A549 (cell line): Measurements from ENCODE around the gene RGSL1. TPM values are rescaled to one million over a fixed set of nuclear protein-coding genes. Genes with fewer than 3 reads are reported as not detected.

Experiments used
- ATAC-seq, 2 experiments: fragments of 200-7000 bp in 1 of 2; fragments of >200 bp in 1 of 2; cut with Nextera tagmentation in 1 of 2; cut with Tn5 transposase in 1 of 2; 3 replicates each; pipeline versions ENCODE4 v1.8.0 to v1.9.1; 2018 to 2020; ENCODE audit warnings: mild to moderate bottlenecking in 1 of 2, moderate library complexity in 1 of 2
- CTCF ChIA-PET: fragments of 300-600 bp; sonication (Branson Sonifier 250); formaldehyde crosslinking; extraction: SDS; loops from one replicate; lab custom pipeline; 2021; ENCODE audit warnings: antibody characterized with exemption, inconsistent platforms; lab: Yijun Ruan, JAX
- POLR2A ChIA-PET: fragments of 350-600 bp; formaldehyde crosslinking; extraction: SDS; loops from one replicate; lab custom pipeline; 2021; ENCODE audit warnings: antibody characterized with exemption, inconsistent platforms; lab: Yijun Ruan, JAX
- DNase-seq, 2 experiments: peaks; one replicate each; pipeline versions ENCODE4 v3.0.0 to v3.0.0-alpha.2; 2011 to 2016; ENCODE audit warnings: low read depth in 1 of 2, low spot score in 1 of 2
- FAIRE-seq: peaks from 2 replicates; lab custom pipeline; 2011; peaks lifted over from hg19 to GRCh38; lab: Jason Lieb, UNC
- H3K27ac ChIP-seq, 2 experiments: fragments of >200 bp; sonication (Bioruptor Twin); formaldehyde crosslinking; 3 replicates each; pipeline ENCODE4 v1.5.1; 2016 to 2017
- H3K4me1 ChIP-seq: fragments of >200 bp; sonication (Bioruptor Twin); formaldehyde crosslinking; 3 replicates; pipeline ENCODE4 v1.6.1; 2016
- H3K4me2 ChIP-seq: fragments of >200 bp; sonication (Bioruptor Twin); formaldehyde crosslinking; 3 replicates; pipeline ENCODE4 v1.6.1; 2016
- H3K4me3 ChIP-seq: fragments of >200 bp; sonication (Bioruptor Twin); formaldehyde crosslinking; 3 replicates; pipeline ENCODE4 v1.5.1; 2016
- H3K9me3 ChIP-seq: fragments of >200 bp; sonication (Bioruptor Twin); formaldehyde crosslinking; 3 replicates; pipeline ENCODE4 v1.6.1; 2016
- CBX2 ChIP-seq: fragments of 200-600 bp; sonication (generic); IDR thresholded peaks from 2 replicates; pipeline ENCODE4 v1.6.1; 2016; ENCODE audit warnings: low read depth, mild to moderate bottlenecking, borderline replicate concordance
- CEBPB ChIP-seq, 2 experiments: fragments of >200 bp in 1 of 2; sonication (Bioruptor Twin) in 1 of 2; formaldehyde crosslinking in 1 of 2; IDR thresholded peaks; 2 replicates each; pipeline ENCODE4 v1.6.1; 2012 to 2016
- CHD4 ChIP-seq: fragments of 200-600 bp; sonication (generic); IDR thresholded peaks from 2 replicates; pipeline ENCODE4 v1.6.1; 2016; ENCODE audit warnings: antibody characterized with exemption, mild to moderate bottlenecking, borderline replicate concordance
- EHF ChIP-seq: fragments of 250-450 bp; sonication (Bioruptor Pico); IDR thresholded peaks from 2 replicates; pipeline ENCODE4 v1.5.0; 2020; ENCODE audit warnings: mild to moderate bottlenecking
- EP300 ChIP-seq, 2 experiments: fragments of >200 bp; sonication (Bioruptor Twin); formaldehyde crosslinking; IDR thresholded peaks; 2 replicates in 1 of 2; 3 replicates in 1 of 2; pipeline ENCODE4 v1.6.1; 2016 to 2017
- ESRRA ChIP-seq: fragments of 150-350 bp; IDR thresholded peaks from 2 replicates; pipeline ENCODE4 v1.6.1; 2014; ENCODE audit warnings: mild to moderate bottlenecking, low read length, borderline replicate concordance
- FOSB ChIP-seq: fragments of 250-450 bp; sonication (Bioruptor Pico); IDR thresholded peaks from 2 replicates; pipeline ENCODE4 v1.5.0; 2020; ENCODE audit warnings: mild to moderate bottlenecking, moderate library complexity
- FOXS1 ChIP-seq: fragments of 250-450 bp; sonication (Bioruptor Pico); IDR thresholded peaks from 2 replicates; pipeline ENCODE4 v1.5.0; 2020; ENCODE audit warnings: mild to moderate bottlenecking, moderate library complexity
- HOXB5 ChIP-seq: fragments of 250-450 bp; sonication (Bioruptor Pico); IDR thresholded peaks from 2 replicates; pipeline ENCODE4 v1.5.0; 2020; ENCODE audit warnings: mild to moderate bottlenecking, moderate library complexity
- JUN ChIP-seq, 2 experiments: fragments of >200 bp; sonication (Bioruptor Twin); formaldehyde crosslinking; IDR thresholded peaks; 2 replicates in 1 of 2; 3 replicates in 1 of 2; pipeline ENCODE4 v1.6.1; 2016 to 2017
- JUNB ChIP-seq: fragments of >200 bp; sonication (Bioruptor Twin); formaldehyde crosslinking; IDR thresholded peaks from 2 replicates; pipeline ENCODE4 v1.6.1; 2016
- KDM1A ChIP-seq: fragments of 200-600 bp; sonication (generic); IDR thresholded peaks from 2 replicates; pipeline ENCODE4 v1.6.1; 2016; ENCODE audit warnings: low read depth, mild to moderate bottlenecking
- MAX ChIP-seq: IDR thresholded peaks from 2 replicates; pipeline ENCODE4 v1.6.1; 2012
- MYC ChIP-seq: IDR thresholded peaks from 2 replicates; pipeline ENCODE4 v1.6.1; 2012; ENCODE audit warnings: mild to moderate bottlenecking, inconsistent platforms, low read length, improper control_type of control experiment, borderline replicate concordance
- NFE2L2 ChIP-seq: fragments of 150-350 bp; conservative IDR thresholded peaks from 2 replicates; pipeline ENCODE4 v1.6.1; 2014; ENCODE audit warnings: low read length
- NPAS2 ChIP-seq: fragments of 250-450 bp; sonication (Bioruptor Pico); IDR thresholded peaks from 2 replicates; pipeline ENCODE4 v1.8.0; 2022; ENCODE audit warnings: mild to moderate bottlenecking, moderate library complexity, borderline replicate concordance
- POLR2A ChIP-seq: IDR thresholded peaks from 2 replicates; pipeline ENCODE4 v1.6.1; 2012; ENCODE audit warnings: mild to moderate bottlenecking, low read length
- RARB ChIP-seq: fragments of 250-450 bp; sonication (Bioruptor Pico); IDR thresholded peaks from 2 replicates; pipeline ENCODE4 v1.8.0; 2021; ENCODE audit warnings: mild to moderate bottlenecking, moderate library complexity
- RCOR1 ChIP-seq: fragments of 150-350 bp; IDR thresholded peaks from 2 replicates; pipeline ENCODE4 v1.6.1; 2014; ENCODE audit warnings: antibody characterized with exemption, low read length, low read depth
- RNF2 ChIP-seq: fragments of 200-600 bp; sonication (generic); IDR thresholded peaks from 2 replicates; pipeline ENCODE4 v1.6.1; 2016; ENCODE audit warnings: low read depth, mild to moderate bottlenecking, antibody characterized with exemption, moderate library complexity, borderline replicate concordance
- TP53 ChIP-seq: fragments of 250-450 bp; sonication (Bioruptor Pico); IDR thresholded peaks from 2 replicates; pipeline ENCODE4 v1.5.0; 2021; ENCODE audit warnings: mild to moderate bottlenecking, moderate library complexity
- ZC3H11A ChIP-seq: fragments of 450-650 bp; IDR thresholded peaks from 2 replicates; pipeline ENCODE4 v1.6.1; 2014; ENCODE audit warnings: antibody characterized with exemption, mild to moderate bottlenecking
- ZFP36 ChIP-seq: fragments of 450-650 bp; IDR thresholded peaks from 2 replicates; pipeline ENCODE4 v1.6.1; 2014; ENCODE audit warnings: borderline replicate concordance; ENCODE audit not compliant: partially characterized antibody
- ZSCAN20 ChIP-seq: fragments of 250-450 bp; sonication (Bioruptor Pico); IDR thresholded peaks from 2 replicates; pipeline ENCODE4 v1.8.0; 2022; ENCODE audit warnings: mild to moderate bottlenecking, moderate library complexity
- WGBS: methylation state at CpG from one replicate; pipeline ENCODE4 v1.1.6; 2017; ENCODE audit errors: missing lambda C conversion rate; 5-methylcytosine and 5-hydroxymethylcytosine counted together
- polyA minus RNA-seq: library from RNA; depleted of rRNA, polyadenylated mRNA; stranded (reverse); fragments of >200 nt; gene quantifications from 2 replicates; pipeline ENCODE4 v1.2.3, GENCODE V29; 2011; rRNA and poly(A)+ RNA removed
- polyA plus RNA-seq, 4 experiments: library from polyadenylated mRNA; depleted of rRNA in 3 of 4; stranded (reverse); fragments of >200 nt; fragmentation: RNase III in 1 of 4; extraction: RNeasy Plus Mini Kit Qiagen cat#74134 plus additional on column Dnase treatment in 1 of 4; gene quantifications; 2 replicates in 3 of 4; 3 replicates in 1 of 4; pipeline ENCODE4 v1.2.3, GENCODE V29; 2011 to 2017
- TF ChIP-seq, protein P1 (sequence below): fragments of 150-350 bp; IDR thresholded peaks from 2 replicates; pipeline ENCODE4 v1.6.1; 2014; ENCODE audit warnings: low read depth, mild to moderate bottlenecking, low read length
- TF ChIP-seq, protein P2 (sequence below): fragments of 450-650 bp; IDR thresholded peaks from 2 replicates; pipeline ENCODE4 v1.6.1; 2014; ENCODE audit warnings: antibody characterized with exemption
- TF ChIP-seq, protein P3 (sequence below): IDR thresholded peaks from 2 replicates; pipeline ENCODE4 v1.6.1; 2012; ENCODE audit warnings: low read depth, borderline replicate concordance
- TF ChIP-seq, protein P4 (sequence below): fragments of >200 bp; sonication (Bioruptor Twin); formaldehyde crosslinking; IDR thresholded peaks from 3 replicates; pipeline ENCODE4 v1.5.1; 2016

RGSL1 gene
- polyA plus RNA-seq (2011; rRNA removed) (not detected in 2 replicates), polyA plus RNA-seq (2017; fragmentation: RNase III; extraction: RNeasy Plus Mini Kit Qiagen cat#74134 plus additional on column Dnase treatment) (not detected in 3 replicates), polyA minus RNA-seq (not detected in 2 replicates)
- not detected in 2 replicates for polyA plus RNA-seq (2012; cell fraction: cytosol; rRNA removed)
- polyA plus RNA-seq (2012; cell fraction: nucleus; rRNA removed): not detected in 2 replicates

- ChIA-PET POLR2A (no interaction called here), CTCF (interaction anchor here (1.4 to 2.1 kb wide), 3 partner anchors 54 to 334 kb away, joined by 5 to 6 read pairs (median 5); no protein-coding TSS in a partner anchor)
- Histone ChIP-seq H3K4me3 (no peak within 1 kb of the TSS), H3K4me2 (no peak within 1 kb of the TSS)
- FAIRE-seq: no peak
- TF ChIP-seq FOXS1 (CRISPR knock-in tag) (no peak), CHD4 (no peak), RCOR1 (no peak), JUN (IDR thresholded peaks at IDR 0.05) (no peak), ZFP36 (no peak), TP53 (CRISPR knock-in tag) (no peak), HOXB5 (CRISPR knock-in tag) (no peak), ZC3H11A (no peak), KDM1A (no peak), MYC (no peak), MAX (no peak), NFE2L2 (no peak), RARB (no peak), EP300 (IDR thresholded peaks at IDR 0.05) (no peak), RNF2 (no peak)
- TF ChIP-seq, protein P1, sequence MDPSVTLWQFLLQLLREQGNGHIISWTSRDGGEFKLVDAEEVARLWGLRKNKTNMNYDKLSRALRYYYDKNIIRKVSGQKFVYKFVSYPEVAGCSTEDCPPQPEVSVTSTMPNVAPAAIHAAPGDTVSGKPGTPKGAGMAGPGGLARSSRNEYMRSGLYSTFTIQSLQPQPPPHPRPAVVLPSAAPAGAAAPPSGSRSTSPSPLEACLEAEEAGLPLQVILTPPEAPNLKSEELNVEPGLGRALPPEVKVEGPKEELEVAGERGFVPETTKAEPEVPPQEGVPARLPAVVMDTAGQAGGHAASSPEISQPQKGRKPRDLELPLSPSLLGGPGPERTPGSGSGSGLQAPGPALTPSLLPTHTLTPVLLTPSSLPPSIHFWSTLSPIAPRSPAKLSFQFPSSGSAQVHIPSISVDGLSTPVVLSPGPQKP: no peak
- TF ChIP-seq, all 56 proteins: peak for 0
- no peak within 1 kb of the TSS for H3K27ac ChIP-seq
- DNase-seq (no peak), ATAC-seq (no peak)
- H3K4me1 ChIP-seq: no peaks in the 10 kb centered on the region
- no peaks in the 10 kb centered on the region for H3K9me3 ChIP-seq
Measured at GRCh38 chr1:182450087-182450486, at the start of gene RGSL1. Gene RGSL1 (plus strand): TSS chr1:182450146. CDS start chr1:182450166, 20 bp downstream.

GRCh38 chr1:182400567-182400966, 49.4 kb upstream of the RGSL1 start, which contains the start of gene TEDDM1:
Gene TEDDM1 (minus strand): TSS chr1:182400667. CDS start chr1:182400485, 182 bp downstream.
- FAIRE-seq: no peak
- H3K4me1 ChIP-seq: no peaks in the 10 kb centered on the region
- H3K4me3 ChIP-seq: no peak within 1 kb of the TSS
- 0 out of 3 replicates have a peak, but pooled peaks cover 1% of the 10 kb centered on the region for H3K9me3 ChIP-seq
- no peak within 1 kb of the TSS for H3K27ac ChIP-seq
- WGBS: 69% methylated on average over 4 of the region's 4 CpGs
- H3K4me2 ChIP-seq: no peak within 1 kb of the TSS
- TF ChIP-seq, protein P2, sequence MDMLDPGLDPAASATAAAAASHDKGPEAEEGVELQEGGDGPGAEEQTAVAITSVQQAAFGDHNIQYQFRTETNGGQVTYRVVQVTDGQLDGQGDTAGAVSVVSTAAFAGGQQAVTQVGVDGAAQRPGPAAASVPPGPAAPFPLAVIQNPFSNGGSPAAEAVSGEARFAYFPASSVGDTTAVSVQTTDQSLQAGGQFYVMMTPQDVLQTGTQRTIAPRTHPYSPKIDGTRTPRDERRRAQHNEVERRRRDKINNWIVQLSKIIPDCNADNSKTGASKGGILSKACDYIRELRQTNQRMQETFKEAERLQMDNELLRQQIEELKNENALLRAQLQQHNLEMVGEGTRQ: no peak
- TF ChIP-seq CBX2: no peak
- TF ChIP-seq, protein P3, sequence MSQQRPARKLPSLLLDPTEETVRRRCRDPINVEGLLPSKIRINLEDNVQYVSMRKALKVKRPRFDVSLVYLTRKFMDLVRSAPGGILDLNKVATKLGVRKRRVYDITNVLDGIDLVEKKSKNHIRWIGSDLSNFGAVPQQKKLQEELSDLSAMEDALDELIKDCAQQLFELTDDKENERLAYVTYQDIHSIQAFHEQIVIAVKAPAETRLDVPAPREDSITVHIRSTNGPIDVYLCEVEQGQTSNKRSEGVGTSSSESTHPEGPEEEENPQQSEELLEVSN: no peak
- no peak for TF ChIP-seq ZSCAN20 (CRISPR knock-in tag)
- TF ChIP-seq, protein P4, sequence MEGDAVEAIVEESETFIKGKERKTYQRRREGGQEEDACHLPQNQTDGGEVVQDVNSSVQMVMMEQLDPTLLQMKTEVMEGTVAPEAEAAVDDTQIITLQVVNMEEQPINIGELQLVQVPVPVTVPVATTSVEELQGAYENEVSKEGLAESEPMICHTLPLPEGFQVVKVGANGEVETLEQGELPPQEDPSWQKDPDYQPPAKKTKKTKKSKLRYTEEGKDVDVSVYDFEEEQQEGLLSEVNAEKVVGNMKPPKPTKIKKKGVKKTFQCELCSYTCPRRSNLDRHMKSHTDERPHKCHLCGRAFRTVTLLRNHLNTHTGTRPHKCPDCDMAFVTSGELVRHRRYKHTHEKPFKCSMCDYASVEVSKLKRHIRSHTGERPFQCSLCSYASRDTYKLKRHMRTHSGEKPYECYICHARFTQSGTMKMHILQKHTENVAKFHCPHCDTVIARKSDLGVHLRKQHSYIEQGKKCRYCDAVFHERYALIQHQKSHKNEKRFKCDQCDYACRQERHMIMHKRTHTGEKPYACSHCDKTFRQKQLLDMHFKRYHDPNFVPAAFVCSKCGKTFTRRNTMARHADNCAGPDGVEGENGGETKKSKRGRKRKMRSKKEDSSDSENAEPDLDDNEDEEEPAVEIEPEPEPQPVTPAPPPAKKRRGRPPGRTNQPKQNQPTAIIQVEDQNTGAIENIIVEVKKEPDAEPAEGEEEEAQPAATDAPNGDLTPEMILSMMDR: no peak
- no peak for TF ChIP-seq EP300 (IDR thresholded peaks at IDR 0.05)
- TF ChIP-seq POLR2A: no peak
- TF ChIP-seq FOSB (CRISPR knock-in tag): no peak
- TF ChIP-seq EHF (CRISPR knock-in tag): no peak
- no peak for TF ChIP-seq JUNB
- TF ChIP-seq CEBPB (IDR thresholded peaks at IDR 0.05): no peak
- no peak for TF ChIP-seq RARB
- no peak for TF ChIP-seq ESRRA
- no peak for TF ChIP-seq NPAS2 (CRISPR knock-in tag)
- TF ChIP-seq HOXB5 (CRISPR knock-in tag): no peak
- ATAC-seq: no peak
- POLR2A ChIA-PET: no interaction called here
- CTCF ChIA-PET: interaction anchor here (1.3 to 10.7 kb wide), 3 partner anchors 255 to 317 kb away, joined by 3 to 194 read pairs (median 4); no protein-coding TSS in a partner anchor
- DNase-seq: no peak
